Measurements from ENCODE around the gene METTL21A.

METTL21A gene

GRCh38 chr2:207565736-207566500, 59.3 kb downstream of the METTL21A start:
- in situ Hi-C loops (cut with MboI; ENCODE audit: low sequenced_read_pairs) = no loop called here
- Histone ChIP-seq H3K4me1 (no peaks in the 10 kb centered on the region), H3K4me3 (no peak overlapping the region), H3K9me3 (no peaks in the 10 kb centered on the region), H3K27me3 (ENCODE audit: low read depth) (no peaks in the 10 kb centered on the region), H3K36me3 (replicated peaks) (peaks cover 28% of the 10 kb centered on the region)
- no peak for DNase-seq (ENCODE audit: low spot score in 2 of 2)
